ENCODE results near the gene JARID2.

Gene JARID2

DNA sequence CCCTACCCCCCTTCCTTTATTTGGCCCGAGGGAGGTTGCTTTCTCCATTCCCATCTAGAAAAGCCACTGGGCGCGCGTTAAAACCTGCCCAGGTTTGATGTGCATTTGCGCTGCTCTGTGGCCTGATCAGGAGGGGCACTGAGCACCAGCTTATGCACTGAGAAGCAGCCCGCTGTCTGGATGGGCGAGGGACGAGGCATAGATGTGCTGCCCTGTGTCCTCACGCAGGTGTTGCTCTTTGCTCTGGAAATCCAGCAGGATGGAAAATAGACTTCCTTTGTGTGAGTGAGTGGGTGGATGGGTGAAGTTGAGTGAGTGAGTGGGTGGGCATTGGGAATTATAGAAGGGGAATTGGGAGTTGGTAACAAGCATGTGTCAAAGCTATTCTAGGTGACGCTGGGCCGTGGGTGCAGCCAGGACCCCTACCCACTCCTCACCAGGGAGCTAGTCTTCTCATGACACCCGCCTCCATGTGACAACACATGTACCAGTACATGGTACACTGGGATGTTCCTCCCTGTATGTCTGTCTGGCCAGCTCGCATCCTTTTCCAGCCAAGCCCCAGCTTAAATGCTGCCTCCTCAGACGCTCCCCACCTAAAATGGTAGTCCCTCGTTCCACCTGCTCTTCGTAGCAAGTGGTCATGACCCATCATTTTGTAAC is 254.3 kb downstream of the JARID2 start:
- no peak for DNase-seq

DNA sequence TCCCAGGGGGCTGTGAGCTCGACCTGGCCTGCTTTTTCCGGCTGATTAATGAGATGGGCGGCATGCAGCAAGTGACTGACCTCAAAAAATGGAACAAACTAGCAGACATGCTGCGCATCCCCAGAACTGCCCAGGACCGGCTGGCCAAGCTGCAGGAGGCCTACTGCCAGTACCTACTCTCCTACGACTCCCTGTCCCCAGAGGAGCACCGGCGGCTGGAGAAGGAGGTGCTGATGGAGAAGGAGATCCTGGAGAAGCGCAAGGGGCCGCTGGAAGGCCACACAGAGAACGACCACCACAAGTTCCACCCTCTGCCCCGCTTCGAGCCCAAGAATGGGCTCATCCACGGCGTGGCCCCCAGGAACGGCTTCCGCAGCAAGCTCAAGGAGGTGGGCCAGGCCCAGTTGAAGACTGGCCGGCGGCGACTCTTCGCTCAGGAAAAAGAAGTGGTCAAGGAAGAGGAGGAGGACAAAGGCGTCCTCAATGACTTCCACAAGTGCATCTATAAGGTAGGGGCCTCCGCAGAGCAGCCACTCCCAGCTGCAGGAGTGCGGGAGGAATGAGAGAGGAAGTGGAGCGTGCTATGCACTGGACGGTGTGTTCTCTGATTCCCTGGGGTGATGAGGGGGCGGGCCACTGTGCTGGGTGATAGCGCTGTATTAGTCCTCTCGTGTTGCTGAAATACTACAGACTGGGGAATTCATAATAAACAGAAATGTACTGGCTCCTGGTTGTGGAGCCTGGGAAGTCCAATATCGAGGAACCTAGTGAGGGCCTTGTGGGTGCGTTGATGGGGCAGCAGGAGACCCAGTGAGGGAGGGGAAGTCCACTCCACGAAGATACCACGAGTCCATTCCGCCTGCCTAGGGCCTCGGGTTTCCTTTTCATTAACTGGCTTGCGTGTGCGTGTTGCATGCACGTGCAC is 255.3 kb downstream of the JARID2 start:
- DNase-seq, result no peak

DNA sequence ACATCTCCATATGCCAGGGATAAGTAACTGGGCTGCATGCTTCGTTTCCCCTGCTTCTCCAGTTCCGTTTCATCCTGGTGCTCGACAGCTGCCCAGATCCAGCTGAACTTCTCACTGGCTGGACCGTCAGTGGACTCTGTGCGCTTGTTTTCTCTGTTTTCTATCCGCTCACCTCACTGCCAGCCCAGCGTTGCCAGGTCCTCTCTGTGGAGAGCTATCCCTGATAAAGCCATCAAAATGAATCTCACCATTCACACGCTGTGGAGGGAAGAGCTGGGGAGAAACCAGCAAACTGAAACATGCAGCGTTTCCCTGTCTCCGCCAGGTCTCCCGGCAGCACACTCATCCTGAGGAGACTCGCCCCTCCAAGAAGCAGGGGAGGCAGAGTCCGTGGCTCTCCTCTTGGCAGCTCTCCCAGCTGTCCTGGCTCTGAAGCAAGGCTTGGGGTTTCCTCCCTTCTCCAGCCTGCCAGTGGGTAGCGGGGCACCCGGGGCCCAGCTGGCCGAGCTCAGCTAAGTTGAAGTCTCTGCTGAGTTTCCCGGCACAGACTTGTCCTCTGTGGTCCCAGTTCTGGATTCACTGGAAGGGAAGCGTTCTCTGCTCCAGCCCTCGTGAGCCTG is 256.1 kb downstream of the JARID2 start:
- DNase-seq, result no peak

DNA sequence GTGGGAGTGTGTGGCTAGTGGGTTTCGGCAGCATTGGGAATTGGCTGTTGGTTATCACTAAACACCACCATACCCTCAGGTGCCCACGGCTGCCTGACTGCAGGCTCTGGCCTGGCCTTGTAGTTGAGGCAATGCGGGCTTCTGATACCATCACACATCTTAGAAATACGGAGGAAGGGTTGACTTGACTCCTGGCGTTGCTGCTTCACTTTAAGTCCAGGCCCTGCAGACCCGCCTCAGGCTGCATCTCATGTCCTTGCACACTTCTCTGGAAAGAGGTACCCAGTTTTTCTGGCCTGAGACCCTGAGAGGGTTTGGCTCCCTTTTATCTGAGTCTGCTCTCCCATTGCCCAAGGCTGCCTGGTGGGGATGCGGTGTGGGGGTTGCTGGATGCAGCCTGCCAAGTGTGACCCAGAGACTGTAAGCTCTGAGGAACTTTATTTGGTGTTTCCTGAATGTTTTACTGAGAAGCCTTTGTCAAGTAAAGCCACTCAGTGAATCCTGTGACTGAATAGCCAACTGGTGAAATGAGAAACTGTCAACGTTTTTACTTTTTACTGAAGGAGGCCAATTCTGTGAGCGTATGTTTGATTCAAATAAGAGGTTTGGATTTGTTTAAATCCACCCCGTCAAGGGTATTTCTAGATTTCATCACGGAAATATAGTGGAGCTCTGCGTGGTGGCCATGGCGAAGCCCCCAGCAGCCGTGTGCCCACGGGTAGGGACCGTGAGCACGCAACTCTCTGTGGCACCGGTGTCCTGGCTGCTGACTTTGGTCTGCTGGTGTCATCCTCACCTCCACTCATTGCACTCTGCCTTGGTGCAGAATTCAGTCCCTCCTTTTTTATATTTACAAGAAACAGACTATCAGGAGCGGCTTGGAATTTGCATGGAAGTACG is 256.8 kb downstream of the JARID2 start:
- DNase-seq, result no peak

- no peak for DNase-seq
Measured at GRCh38 chr6:15503346-15503680, 257.4 kb downstream of the JARID2 start.

- no peak for DNase-seq
Measured at GRCh38 chr6:15504040-15504495, 258.2 kb downstream of the JARID2 start.

DNA sequence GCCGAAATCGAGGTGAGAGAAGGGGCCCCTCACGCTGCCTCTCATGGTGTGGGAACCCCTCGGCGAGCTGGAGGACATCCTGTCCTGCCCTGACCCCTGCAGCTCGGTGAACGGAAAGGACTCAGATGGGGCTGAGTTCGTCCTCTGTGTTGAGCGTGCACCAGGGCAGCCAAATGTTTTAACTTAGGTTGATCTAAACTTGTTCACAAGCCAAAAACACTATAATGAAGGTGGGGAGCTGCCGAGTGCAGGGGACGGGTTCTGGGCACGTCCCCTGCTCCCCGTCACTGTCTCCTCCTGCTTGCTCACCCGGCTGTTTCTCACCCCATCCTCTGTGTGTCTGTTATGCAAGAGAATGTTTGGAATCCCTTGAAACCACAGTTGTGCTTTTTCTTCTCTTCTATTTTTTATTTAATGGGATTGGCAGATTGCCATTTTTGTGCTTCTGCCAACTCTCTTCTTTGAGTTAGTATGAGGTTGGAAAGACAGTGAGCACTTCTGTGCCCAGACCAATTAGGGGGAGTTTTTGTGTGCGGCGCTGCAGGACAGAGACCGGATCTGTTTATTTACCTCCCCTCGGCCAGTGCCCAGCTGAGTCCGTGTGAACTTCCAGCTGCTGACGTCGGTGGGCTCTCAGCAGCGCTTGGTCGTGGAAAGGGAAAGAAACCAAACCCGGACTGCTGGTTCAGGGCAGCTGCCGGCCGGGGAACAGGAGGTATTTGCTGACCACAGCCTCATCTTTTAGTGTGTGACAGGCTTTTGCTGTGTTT is 258.9 kb downstream of the JARID2 start:
- no peak for DNase-seq

GRCh38 chr6:15505463-15505918 is 259.6 kb downstream of the JARID2 start:
- no peak for DNase-seq

DNA sequence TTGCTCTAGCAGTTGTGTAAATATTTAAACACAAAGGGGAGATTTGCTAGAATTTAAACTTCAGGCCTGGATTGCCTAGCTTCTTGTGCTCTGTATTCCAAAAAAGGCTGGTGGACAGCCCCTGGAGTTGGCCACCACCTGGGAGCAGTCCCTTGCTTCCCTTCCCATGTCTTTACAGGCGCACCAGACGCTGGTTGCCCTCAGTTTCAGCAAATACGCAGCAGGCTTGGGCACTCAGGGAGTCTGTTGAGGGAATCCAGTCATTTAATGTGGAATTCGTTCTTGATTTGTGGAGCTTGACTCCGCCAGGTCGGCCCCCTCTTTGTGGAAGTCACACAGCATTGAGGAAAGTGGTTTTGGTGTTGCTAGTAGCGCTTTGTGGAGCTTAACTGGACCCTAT is 260.2 kb downstream of the JARID2 start:
- no peak for DNase-seq

DNA sequence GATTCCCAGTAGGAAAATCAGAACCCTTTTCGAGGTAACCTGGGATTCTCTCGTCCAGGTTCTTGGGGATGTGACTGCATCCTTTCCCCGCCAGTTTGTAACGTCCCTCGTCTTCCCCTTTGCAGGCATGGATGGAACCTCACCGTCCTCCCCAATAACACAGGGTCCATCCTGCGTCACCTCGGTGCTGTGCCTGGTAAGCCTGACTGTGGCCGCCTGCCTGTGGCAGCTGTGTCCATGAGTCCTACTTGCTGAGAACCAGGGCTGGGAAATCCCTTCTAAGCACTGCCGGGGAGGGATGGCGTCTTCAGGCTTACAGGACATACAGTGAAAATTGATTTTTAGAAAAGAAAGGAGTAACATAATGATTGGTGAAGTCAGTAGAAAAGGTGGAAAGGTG is 261.4 kb downstream of the JARID2 start:
- no peak for DNase-seq

DNA sequence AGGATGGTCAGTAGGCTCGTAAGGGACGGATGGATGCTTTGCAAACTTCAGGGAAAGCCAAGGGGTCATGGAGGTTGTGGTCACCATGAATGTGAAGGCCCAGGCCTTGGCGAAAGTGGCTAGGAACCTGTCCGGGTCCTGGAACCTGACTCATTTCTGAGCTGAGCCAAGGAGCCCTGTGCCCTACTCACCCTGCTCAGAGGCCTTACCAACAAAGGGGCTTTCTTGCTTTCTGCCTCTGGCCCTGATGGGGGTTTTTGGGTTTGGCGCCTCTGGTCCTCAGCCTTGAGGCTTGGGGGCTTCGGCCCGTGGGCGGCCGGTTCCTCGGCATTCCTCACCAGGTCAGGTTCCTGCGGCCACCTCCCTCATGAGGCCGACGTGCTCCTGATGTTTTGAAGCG is 261.9 kb downstream of the JARID2 start:
- DNase-seq, result no peak

DNA sequence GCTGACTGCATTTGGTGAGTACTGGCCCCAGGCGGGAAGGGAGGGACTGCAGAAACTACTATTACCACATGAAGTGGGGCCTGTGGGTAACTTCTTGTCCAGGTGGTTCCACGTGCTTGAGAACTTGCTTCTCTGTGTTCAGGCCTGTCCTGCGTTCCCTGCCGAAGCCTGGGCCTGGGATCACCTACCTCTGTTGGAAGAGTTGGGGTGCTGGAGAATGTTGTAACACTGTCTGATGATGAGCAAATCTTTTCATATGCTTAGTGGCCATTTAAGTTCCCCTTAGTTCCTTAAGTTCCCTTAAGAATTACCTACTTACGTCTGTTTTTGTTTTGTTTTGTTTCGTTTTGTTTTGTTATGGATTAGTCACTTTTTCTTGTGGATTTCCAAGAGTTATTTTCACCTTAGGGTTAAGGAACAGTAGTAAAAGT is 262.6 kb downstream of the JARID2 start:
- DNase-seq, result no peak

- no peak for DNase-seq
Measured at GRCh38 chr6:15508931-15509330, 263.1 kb downstream of the JARID2 start.

GRCh38 chr6:15509335-15509933 is 263.6 kb downstream of the JARID2 start:
- no peak for DNase-seq

- no peak for DNase-seq
Measured at GRCh38 chr6:15510121-15510520, 264.3 kb downstream of the JARID2 start.

GRCh38 chr6:15510536-15511247 is 264.8 kb downstream of the JARID2 start:
- no peak for DNase-seq

- DNase-seq, result no peak
Measured at GRCh38 chr6:15511248-15512125, 265.6 kb downstream of the JARID2 start.

DNA sequence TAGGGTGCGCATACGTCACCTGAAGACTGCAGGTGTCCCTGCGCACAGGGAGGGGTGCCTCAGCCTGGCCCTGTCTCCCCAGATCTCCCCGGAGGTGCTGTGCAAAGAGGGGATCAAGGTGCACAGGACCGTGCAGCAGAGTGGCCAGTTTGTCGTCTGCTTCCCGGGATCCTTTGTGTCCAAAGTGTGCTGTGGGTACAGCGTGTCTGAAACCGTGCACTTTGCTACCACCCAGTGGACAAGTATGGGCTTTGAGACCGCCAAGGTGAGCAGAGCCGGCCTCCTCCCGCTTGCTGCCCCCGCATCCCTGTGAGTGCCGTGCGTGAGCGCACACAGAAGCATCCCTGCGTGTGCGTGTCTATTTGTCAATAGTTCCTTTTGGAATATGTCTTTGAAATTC is 266.3 kb downstream of the JARID2 start:
- DNase-seq, result no peak

DNA sequence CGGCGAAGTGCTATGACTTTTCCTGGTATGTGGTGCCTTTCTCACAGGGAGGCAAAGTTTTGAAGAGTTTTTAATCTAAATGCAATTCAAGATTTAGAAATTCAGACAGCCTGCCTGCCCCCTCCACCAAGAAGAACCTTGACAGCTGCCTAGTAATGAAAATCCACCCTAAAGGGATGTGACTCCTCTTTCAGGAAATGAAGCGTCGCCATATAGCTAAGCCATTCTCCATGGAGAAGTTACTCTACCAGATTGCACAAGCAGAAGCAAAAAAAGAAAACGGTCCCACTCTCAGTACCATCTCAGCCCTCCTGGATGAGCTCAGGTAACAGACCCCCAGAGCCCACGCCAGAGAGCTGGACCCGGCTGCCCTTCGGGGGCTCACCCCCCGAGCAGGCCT is 266.9 kb downstream of the JARID2 start:
- DNase-seq, result no peak

Measured in stimulated activated CD4-positive, alpha-beta T cell treated with anti-CD3 and anti-CD28 coated beads, Interleukin-15, amount 100 ng/mL, for 24 hours (primary cell).